HepG2 (cell line): ENCODE results near the gene PEAK3. TPM values are rescaled to one million over a fixed set of nuclear protein-coding genes. Genes with fewer than 3 reads are reported as not detected.

Source experiments
- E2F2 ChIP-seq: sonication (generic); formaldehyde crosslinking; IDR thresholded peaks from 2 replicates; pipeline ENCODE4 v1.4.0; 2020; ENCODE audit warnings: missing genetic modification reagents, borderline replicate concordance
- FOXC1 ChIP-seq: sonication (generic); formaldehyde crosslinking; IDR thresholded peaks from 2 replicates; pipeline ENCODE4 v1.8.0; 2022; ENCODE audit warnings: mild to moderate bottlenecking, missing genetic modification reagents, borderline replicate concordance
- GTF2F1 ChIP-seq: fragments of 150-350 bp; IDR thresholded peaks from 2 replicates; pipeline ENCODE4 v1.6.1; 2014; ENCODE audit warnings: low read length
- HNRNPLL ChIP-seq: fragments of 200-400 bp; formaldehyde crosslinking; IDR thresholded peaks from 2 replicates; pipeline ENCODE4 v1.6.1; 2017; ENCODE audit warnings: mild to moderate bottlenecking, low read depth, low read length; ENCODE audit not compliant: poor library complexity, severe bottlenecking
- KAT2B ChIP-seq: fragments of 150-350 bp; IDR thresholded peaks from 2 replicates; pipeline ENCODE4 v1.6.1; 2014; ENCODE audit warnings: low read depth, low read length, borderline replicate concordance
- NCOA2 ChIP-seq: sonication (generic); formaldehyde crosslinking; IDR thresholded peaks from 2 replicates; pipeline ENCODE4 v1.8.0; 2022; ENCODE audit warnings: inconsistent platforms
- NFKBIZ ChIP-seq: IDR thresholded peaks from 2 replicates; pipeline ENCODE4 v1.6.1; 2018; ENCODE audit warnings: missing genetic modification reagents, missing compliant biosample characterization
- NR2F1 ChIP-seq, 2 experiments: fragments of 450-650 bp in 1 of 2; formaldehyde crosslinking in 1 of 2; IDR thresholded peaks; 2 replicates each; pipeline versions ENCODE4 v1.5.0 to v1.6.1; 2016 to 2020; ENCODE audit warnings: mild to moderate bottlenecking in 1 of 2, missing compliant biosample characterization in 1 of 2, missing genetic modification reagents in 1 of 2, moderate library complexity in 1 of 2
- PPARG ChIP-seq: conservative IDR thresholded peaks from 2 replicates; pipeline ENCODE4 v1.6.1; 2016; ENCODE audit warnings: missing biosample characterization, missing genetic modification reagents
- SYNCRIP ChIP-seq: fragments of 200-400 bp; formaldehyde crosslinking; IDR thresholded peaks from 2 replicates; pipeline ENCODE4 v1.6.1; 2018; ENCODE audit warnings: mild to moderate bottlenecking, low read depth, low read length; ENCODE audit not compliant: insufficient read depth
- ZNF124 ChIP-seq: sonication (generic); formaldehyde crosslinking; IDR thresholded peaks from 2 replicates; pipeline ENCODE4 v1.4.0; 2020; ENCODE audit warnings: missing genetic modification reagents
- ZNF138 ChIP-seq: sonication (generic); formaldehyde crosslinking; IDR thresholded peaks from 2 replicates; pipeline ENCODE4 v1.5.0; 2020; ENCODE audit warnings: mild to moderate bottlenecking, low read depth, missing genetic modification reagents
- ZNF263 ChIP-seq: sonication (generic); formaldehyde crosslinking; IDR thresholded peaks from 2 replicates; pipeline ENCODE4 v1.4.0; 2020; ENCODE audit warnings: missing genetic modification reagents
- ZNF292 ChIP-seq: sonication (generic); formaldehyde crosslinking; IDR thresholded peaks from 2 replicates; pipeline ENCODE4 v1.8.1; 2022; ENCODE audit warnings: mild to moderate bottlenecking, low read depth, missing genetic modification reagents, borderline replicate concordance
- ZNF337 ChIP-seq: sonication (generic); formaldehyde crosslinking; IDR thresholded peaks from 2 replicates; pipeline ENCODE4 v1.5.1; 2020; ENCODE audit warnings: missing genetic modification reagents, low read depth, mild to moderate bottlenecking, borderline replicate concordance
- ZNF451 ChIP-seq: sonication (generic); formaldehyde crosslinking; IDR thresholded peaks from 2 replicates; pipeline ENCODE4 v1.5.0; 2020; ENCODE audit warnings: mild to moderate bottlenecking, missing genetic modification reagents
- ZNF644 ChIP-seq: IDR thresholded peaks from 2 replicates; pipeline ENCODE4 v1.6.1; 2016; ENCODE audit warnings: low read depth
- ZNF678 ChIP-seq: sonication (generic); formaldehyde crosslinking; IDR thresholded peaks from 2 replicates; pipeline ENCODE4 v1.4.0; 2020; ENCODE audit warnings: mild to moderate bottlenecking, missing genetic modification reagents
- ZNF770 ChIP-seq: sonication (generic); formaldehyde crosslinking; IDR thresholded peaks from 2 replicates; pipeline ENCODE4 v1.5.0; 2020; ENCODE audit warnings: mild to moderate bottlenecking, missing genetic modification reagents
- ZZZ3 ChIP-seq: sonication (generic); formaldehyde crosslinking; IDR thresholded peaks from 2 replicates; pipeline ENCODE4 v1.4.0; 2020; ENCODE audit warnings: missing genetic modification reagents, mild to moderate bottlenecking, borderline replicate concordance
- polyA plus RNA-seq, 8 experiments: library from polyadenylated mRNA; depleted of rRNA in 3 of 8; stranded (reverse) in 7 of 8; unstranded in 1 of 8; fragments of >200 nt; fragmentation: Illumina TruSeq in 4 of 8; extraction: Trizol in 4 of 8; gene quantifications; 2 replicates each; pipeline versions ENCODE4 v1.2.1 to v1.2.3, GENCODE V29; 2011 to 2016; ENCODE audit warnings: low read depth in 4 of 8, missing spikeins in 1 of 8, mixed read lengths in 1 of 8; ENCODE audit not compliant: insufficient read depth in 1 of 8
- total RNA-seq, 5 experiments: library from RNA; depleted of rRNA; stranded (reverse); fragments of >200 nt; fragmentation: Illumina TruSeq; extraction: Trizol; gene quantifications; 2 replicates each; pipeline ENCODE4 v1.2.3, GENCODE V29; 2016; ENCODE audit warnings: low read depth in 1 of 5
- TF ChIP-seq, protein P1 (sequence below): sonication (generic); formaldehyde crosslinking; IDR thresholded peaks from 2 replicates; pipeline ENCODE4 v1.5.0; 2020; ENCODE audit warnings: mild to moderate bottlenecking, missing genetic modification reagents
- TF ChIP-seq, protein P2 (sequence below): sonication (generic); formaldehyde crosslinking; IDR thresholded peaks from 2 replicates; pipeline ENCODE4 v1.5.0; 2020; ENCODE audit warnings: missing genetic modification reagents

Gene PEAK3
- total and polyA plus RNA-seq, 2 of the 13 experiments (the other 11 are each of a cell fraction or from before 2014, with no cell fraction given): not detected

GRCh38 chr19:2273356-2274184 is 8.4 kb downstream of the PEAK3 start (continued):
- no peak for TF ChIP-seq ZNF138
- TF ChIP-seq PPARG: peak; percentile 54; the same call in 1 of the 2 replicates
- TF ChIP-seq ZNF124 (CRISPR knock-in tag): no peak
- TF ChIP-seq ZNF263 (CRISPR knock-in tag): peak; percentile 80
- TF ChIP-seq KAT2B: no peak
- no peak for TF ChIP-seq SYNCRIP
- TF ChIP-seq ZNF292 (CRISPR knock-in tag): no peak
- no peak for TF ChIP-seq NR2F1 (CRISPR knock-in tag; IDR thresholded peaks at IDR 0.05)
- TF ChIP-seq, protein P1, sequence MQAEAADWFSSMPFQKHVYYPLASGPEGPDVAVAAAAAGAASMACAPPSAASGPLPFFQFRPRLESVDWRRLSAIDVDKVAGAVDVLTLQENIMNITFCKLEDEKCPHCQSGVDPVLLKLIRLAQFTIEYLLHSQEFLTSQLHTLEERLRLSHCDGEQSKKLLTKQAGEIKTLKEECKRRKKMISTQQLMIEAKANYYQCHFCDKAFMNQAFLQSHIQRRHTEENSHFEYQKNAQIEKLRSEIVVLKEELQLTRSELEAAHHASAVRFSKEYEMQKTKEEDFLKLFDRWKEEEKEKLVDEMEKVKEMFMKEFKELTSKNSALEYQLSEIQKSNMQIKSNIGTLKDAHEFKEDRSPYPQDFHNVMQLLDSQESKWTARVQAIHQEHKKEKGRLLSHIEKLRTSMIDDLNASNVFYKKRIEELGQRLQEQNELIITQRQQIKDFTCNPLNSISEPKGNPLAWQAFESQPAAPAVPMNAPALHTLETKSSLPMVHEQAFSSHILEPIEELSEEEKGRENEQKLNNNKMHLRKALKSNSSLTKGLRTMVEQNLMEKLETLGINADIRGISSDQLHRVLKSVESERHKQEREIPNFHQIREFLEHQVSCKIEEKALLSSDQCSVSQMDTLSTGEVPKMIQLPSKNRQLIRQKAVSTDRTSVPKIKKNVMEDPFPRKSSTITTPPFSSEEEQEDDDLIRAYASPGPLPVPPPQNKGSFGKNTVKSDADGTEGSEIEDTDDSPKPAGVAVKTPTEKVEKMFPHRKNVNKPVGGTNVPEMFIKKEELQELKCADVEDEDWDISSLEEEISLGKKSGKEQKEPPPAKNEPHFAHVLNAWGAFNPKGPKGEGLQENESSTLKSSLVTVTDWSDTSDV (CRISPR knock-in tag): no peak
- no peak for TF ChIP-seq ZZZ3 (CRISPR knock-in tag)
- TF ChIP-seq, protein P2, sequence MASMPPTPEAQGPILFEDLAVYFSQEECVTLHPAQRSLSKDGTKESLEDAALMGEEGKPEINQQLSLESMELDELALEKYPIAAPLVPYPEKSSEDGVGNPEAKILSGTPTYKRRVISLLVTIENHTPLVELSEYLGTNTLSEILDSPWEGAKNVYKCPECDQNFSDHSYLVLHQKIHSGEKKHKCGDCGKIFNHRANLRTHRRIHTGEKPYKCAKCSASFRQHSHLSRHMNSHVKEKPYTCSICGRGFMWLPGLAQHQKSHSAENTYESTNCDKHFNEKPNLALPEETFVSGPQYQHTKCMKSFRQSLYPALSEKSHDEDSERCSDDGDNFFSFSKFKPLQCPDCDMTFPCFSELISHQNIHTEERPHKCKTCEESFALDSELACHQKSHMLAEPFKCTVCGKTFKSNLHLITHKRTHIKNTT: no peak
- TF ChIP-seq ZNF451 (CRISPR knock-in tag): no peak
- TF ChIP-seq NFKBIZ (CRISPR knock-in tag): no peak
- no peak for TF ChIP-seq ZNF644 (CRISPR knock-in tag)
- TF ChIP-seq HNRNPLL: peak; percentile 44
- TF ChIP-seq GTF2F1: no peak
- peak; percentile 48; the same call in 1 of the 2 replicates for TF ChIP-seq NCOA2 (CRISPR knock-in tag)
- no peak for TF ChIP-seq ZNF337
- no peak for TF ChIP-seq ZNF678 (CRISPR knock-in tag)
- TF ChIP-seq E2F2 (CRISPR knock-in tag): no peak
- no peak; the same call in 1 of the 2 replicates for TF ChIP-seq FOXC1
- peak; percentile 45; the same call in 1 of the 2 replicates for TF ChIP-seq ZNF770 (CRISPR knock-in tag)
